Dedifferentiated amniotic fluid mesenchymal stem cell (primary cell): ENCODE data around the gene MMP17.
"Not testable (repeated sequence)": the region's sequence is repeated elsewhere in the genome, so short reads cannot be mapped to it uniquely, and the experiment has no call there.

Experiments used
- DNase-seq: peaks from one replicate; pipeline ENCODE4 v3.0.0-alpha.2; 2016; ENCODE audit errors: extremely low spot score

MMP17 gene

GRCh38 chr12:131865180-131865875 lies 37.1 kb downstream of the MMP17 start:
- DNase-seq: no peak

- DNase-seq: no peak
Observed at GRCh38 chr12:131867471-131867870, 39.3 kb downstream of the MMP17 start.

- no peak for DNase-seq
Observed at GRCh38 chr12:131867891-131868675, 39.9 kb downstream of the MMP17 start.

GRCh38 chr12:131869871-131870418 lies 41.8 kb downstream of the MMP17 start:
- DNase-seq: peak; percentile 29

- DNase-seq: no peak
Observed at GRCh38 chr12:131871677-131872076, 43.5 kb downstream of the MMP17 start.

- DNase-seq: peak; percentile 57
Observed at GRCh38 chr12:131872154-131873051, 44.2 kb downstream of the MMP17 start.

- no peak for DNase-seq
Observed at GRCh38 chr12:131873293-131873692, 45.1 kb downstream of the MMP17 start.

GRCh38 chr12:131874972-131875371 lies 46.8 kb downstream of the MMP17 start:
- not testable (repeated sequence) for DNase-seq

GRCh38 chr12:131877216-131877615 lies 49.0 kb downstream of the MMP17 start:
- not testable (repeated sequence) for DNase-seq

GRCh38 chr12:131878436-131878835 lies 50.2 kb downstream of the MMP17 start:
- not testable (repeated sequence) for DNase-seq

GRCh38 chr12:131882804-131883520 lies 54.8 kb downstream of the MMP17 start:
- DNase-seq: no peak

- DNase-seq: peak; percentile 32
Observed at GRCh38 chr12:131883521-131883900, 55.3 kb downstream of the MMP17 start.

- not testable (repeated sequence) for DNase-seq
Observed at GRCh38 chr12:131885076-131885475, 56.9 kb downstream of the MMP17 start.

- no peak for DNase-seq
Observed at GRCh38 chr12:131885543-131886057, 57.4 kb downstream of the MMP17 start.

- DNase-seq: not testable (repeated sequence)
Observed at GRCh38 chr12:131891722-131892121, 63.5 kb downstream of the MMP17 start.

- DNase-seq: no peak
Observed at GRCh38 chr12:131892711-131893604, 64.8 kb downstream of the MMP17 start.

GRCh38 chr12:131893605-131894312 lies 65.6 kb downstream of the MMP17 start:
- peak; percentile 22 for DNase-seq

- DNase-seq: peak; percentile 77
Observed at GRCh38 chr12:131894313-131894860, 66.2 kb downstream of the MMP17 start, which contains the start of gene ULK1. TSS of gene ULK1 (plus strand) at chr12:131894622. CDS start at chr12:131895002, 380 bp downstream.
